ENCODE results near the gene SERPING1.

SERPING1 gene

DNA sequence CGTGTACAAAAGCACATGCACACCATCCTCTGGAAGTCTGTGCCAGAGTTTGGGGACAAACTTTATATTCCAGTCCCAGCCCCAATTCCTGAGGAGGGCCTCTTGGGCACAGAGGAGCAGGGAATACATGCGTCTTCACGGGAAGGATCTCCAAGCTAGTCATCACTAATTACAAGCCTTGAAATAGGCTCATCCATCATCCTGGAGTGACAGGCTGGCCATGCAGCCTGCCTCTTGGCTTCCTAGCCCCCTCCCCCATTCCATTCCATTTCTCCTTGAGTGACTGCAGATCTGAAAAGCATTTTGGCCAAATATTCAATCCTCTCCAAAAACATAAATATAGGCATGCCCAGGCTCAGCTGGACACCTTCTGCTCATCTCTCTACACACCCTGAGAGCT, 24.8 kb downstream of the SERPING1 start:
- no peak for TF ChIP-seq CTCF (conservative IDR thresholded peaks at IDR 0.05; ENCODE audit: low read depth, low read length)
- no peak for DNase-seq (ENCODE audit: low read depth)
- no peak overlapping the region for H3K4me3 ChIP-seq (ENCODE audit: low read length)

GRCh38 chr11:57624864-57625263, 27.4 kb downstream of the SERPING1 start:
- no peak overlapping the region for H3K4me3 ChIP-seq (ENCODE audit: low read length)
- TF ChIP-seq CTCF (conservative IDR thresholded peaks at IDR 0.05; ENCODE audit: low read depth, low read length), result no peak
- no peak for DNase-seq (ENCODE audit: low read depth)

- DNase-seq (ENCODE audit: low read depth), result no peak
- no peak for TF ChIP-seq CTCF (conservative IDR thresholded peaks at IDR 0.05; ENCODE audit: low read depth, low read length)
- H3K4me3 ChIP-seq (ENCODE audit: low read length), result no peak overlapping the region
Measured at GRCh38 chr11:57626895-57627294, 29.4 kb downstream of the SERPING1 start.

DNA sequence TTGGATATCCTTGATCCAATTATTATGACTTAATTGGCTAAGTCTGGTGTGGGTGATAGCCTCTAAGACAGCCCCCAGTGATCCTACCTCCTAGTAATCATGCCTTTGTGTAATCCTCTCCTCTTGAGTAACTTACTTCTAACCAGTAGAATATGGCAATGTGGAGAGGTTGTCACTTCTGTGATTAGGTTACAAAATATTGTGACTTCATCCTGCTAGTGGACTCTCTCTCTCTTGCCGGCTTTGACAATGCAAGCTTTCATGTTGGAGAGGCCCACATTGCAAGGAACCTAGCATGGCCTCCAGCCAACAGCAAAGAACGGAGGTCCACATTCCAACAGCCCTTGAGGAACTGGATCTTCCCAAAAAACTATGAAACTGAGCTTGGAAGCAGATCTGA, 32.7 kb downstream of the SERPING1 start:
- TF ChIP-seq CTCF (conservative IDR thresholded peaks at IDR 0.05; ENCODE audit: low read depth, low read length), result no peak
- no peak overlapping the region for H3K4me3 ChIP-seq (ENCODE audit: low read length)
- no peak for DNase-seq (ENCODE audit: low read depth)

- H3K4me3 ChIP-seq (ENCODE audit: low read length), result no peak overlapping the region
- DNase-seq (ENCODE audit: low read depth), result no peak
- TF ChIP-seq CTCF (conservative IDR thresholded peaks at IDR 0.05; ENCODE audit: low read depth, low read length), result no peak
Measured at GRCh38 chr11:57632116-57632515, 34.6 kb downstream of the SERPING1 start.

GRCh38 chr11:57633394-57634070, 36.0 kb downstream of the SERPING1 start:
- H3K4me3 ChIP-seq (ENCODE audit: low read length), result no peak overlapping the region
- no peak for DNase-seq (ENCODE audit: low read depth)
- TF ChIP-seq CTCF (conservative IDR thresholded peaks at IDR 0.05; ENCODE audit: low read depth, low read length), result no peak

DNA sequence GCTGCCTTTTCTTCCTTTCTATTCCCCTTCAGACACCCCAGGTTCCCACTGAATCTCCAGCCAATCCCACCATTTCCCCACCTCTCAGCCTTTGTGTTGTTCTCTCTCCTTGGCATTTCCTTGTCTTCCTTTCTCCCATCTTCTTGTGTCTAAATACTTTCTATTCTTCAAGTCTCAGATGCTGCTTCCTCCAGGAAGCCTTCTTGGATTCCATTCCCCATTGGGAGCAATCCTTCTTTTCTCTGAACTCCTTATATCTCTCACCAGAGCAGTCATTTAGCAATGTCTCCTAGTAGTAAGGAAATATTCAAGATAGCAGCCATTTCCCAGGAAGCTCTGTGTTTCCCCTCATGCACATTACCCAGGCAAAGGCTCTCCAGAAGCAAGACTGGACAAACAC, 36.8 kb downstream of the SERPING1 start:
- no peak overlapping the region for H3K4me3 ChIP-seq (ENCODE audit: low read length)
- TF ChIP-seq CTCF (conservative IDR thresholded peaks at IDR 0.05; ENCODE audit: low read depth, low read length), result no peak
- no peak for DNase-seq (ENCODE audit: low read depth)

Data from retinal pigment epithelial cell (primary cell).